DND-41 (cell line): Measurements from ENCODE around the gene SLC7A7.

ENCODE experiments used
- ATAC-seq: fragments of 200-7000 bp; cut with Tn5 transposase; 3 replicates; pipeline ENCODE4 v1.9.1; 2021; ENCODE audit warnings: low read depth; ENCODE audit not compliant: insufficient read depth
- DNase-seq: peaks from one replicate; pipeline ENCODE4 v3.0.0-alpha.2; 2020
- H2AFZ ChIP-seq: 2 replicates; pipeline ENCODE4 v1.6.0; 2012; ENCODE audit warnings: low read depth, low read length
- H3K27ac ChIP-seq: 2 replicates; pipeline ENCODE4 v1.5.1; 2012; ENCODE audit warnings: low read length, inconsistent platforms
- H3K27me3 ChIP-seq: fragments of 200-600 bp; sonication (generic); 2 replicates; pipeline ENCODE4 v1.6.0; 2012; ENCODE audit warnings: low read length, mild to moderate bottlenecking, inconsistent platforms; ENCODE audit not compliant: insufficient read depth, poor library complexity
- H3K36me3 ChIP-seq: 2 replicates; pipeline ENCODE4 v1.5.1; 2012; ENCODE audit warnings: low read length, inconsistent platforms; ENCODE audit not compliant: insufficient read depth
- H3K4me1 ChIP-seq: 2 replicates; pipeline ENCODE4 v1.5.1; 2012; ENCODE audit warnings: mild to moderate bottlenecking, low read length; ENCODE audit not compliant: insufficient read depth
- H3K4me2 ChIP-seq: 2 replicates; pipeline ENCODE4 v1.6.0; 2012; ENCODE audit warnings: mild to moderate bottlenecking, moderate library complexity, low read length, inconsistent platforms; ENCODE audit not compliant: insufficient read depth
- H3K4me3 ChIP-seq, 2 experiments: fragments of 200-600 bp in 1 of 2; shearing (Covaris generic) in 1 of 2; 2 replicates each; pipeline ENCODE4 v1.5.1; 2012 to 2016; ENCODE audit warnings: inconsistent platforms in 2 of 2, low read length in 2 of 2, mild to moderate bottlenecking in 2 of 2, low read depth in 1 of 2, moderate library complexity in 1 of 2
- H3K79me2 ChIP-seq: 2 replicates; pipeline ENCODE4 v1.6.0; 2012; ENCODE audit warnings: low read length, inconsistent platforms; ENCODE audit not compliant: insufficient read depth
- H3K9ac ChIP-seq: 2 replicates; pipeline ENCODE4 v1.6.0; 2012; ENCODE audit warnings: low read depth, mild to moderate bottlenecking, inconsistent platforms, low read length, moderate library complexity
- H3K9me3 ChIP-seq: 2 replicates; pipeline ENCODE4 v1.5.1; 2012; ENCODE audit warnings: low read length, moderate library complexity, mild to moderate bottlenecking, inconsistent platforms; ENCODE audit not compliant: insufficient read depth, severe bottlenecking
- H4K20me1 ChIP-seq: 2 replicates; pipeline ENCODE4 v1.6.0; 2012; ENCODE audit warnings: low read length; ENCODE audit not compliant: insufficient read depth
- CTCF ChIP-seq: IDR thresholded peaks from 2 replicates; pipeline ENCODE4 v1.5.1; 2012; ENCODE audit warnings: borderline replicate concordance, low read length, moderate library complexity, mild to moderate bottlenecking; ENCODE audit not compliant: poor library complexity, severe bottlenecking; ENCODE audit errors: extremely low read depth
- EZH2 ChIP-seq: IDR thresholded peaks from 3 replicates; pipeline ENCODE4 v1.6.1; 2012; ENCODE audit warnings: borderline replicate concordance, low read depth, mild to moderate bottlenecking, moderate library complexity, low read length, inconsistent platforms; ENCODE audit not compliant: severe bottlenecking

SLC7A7 gene

DNA sequence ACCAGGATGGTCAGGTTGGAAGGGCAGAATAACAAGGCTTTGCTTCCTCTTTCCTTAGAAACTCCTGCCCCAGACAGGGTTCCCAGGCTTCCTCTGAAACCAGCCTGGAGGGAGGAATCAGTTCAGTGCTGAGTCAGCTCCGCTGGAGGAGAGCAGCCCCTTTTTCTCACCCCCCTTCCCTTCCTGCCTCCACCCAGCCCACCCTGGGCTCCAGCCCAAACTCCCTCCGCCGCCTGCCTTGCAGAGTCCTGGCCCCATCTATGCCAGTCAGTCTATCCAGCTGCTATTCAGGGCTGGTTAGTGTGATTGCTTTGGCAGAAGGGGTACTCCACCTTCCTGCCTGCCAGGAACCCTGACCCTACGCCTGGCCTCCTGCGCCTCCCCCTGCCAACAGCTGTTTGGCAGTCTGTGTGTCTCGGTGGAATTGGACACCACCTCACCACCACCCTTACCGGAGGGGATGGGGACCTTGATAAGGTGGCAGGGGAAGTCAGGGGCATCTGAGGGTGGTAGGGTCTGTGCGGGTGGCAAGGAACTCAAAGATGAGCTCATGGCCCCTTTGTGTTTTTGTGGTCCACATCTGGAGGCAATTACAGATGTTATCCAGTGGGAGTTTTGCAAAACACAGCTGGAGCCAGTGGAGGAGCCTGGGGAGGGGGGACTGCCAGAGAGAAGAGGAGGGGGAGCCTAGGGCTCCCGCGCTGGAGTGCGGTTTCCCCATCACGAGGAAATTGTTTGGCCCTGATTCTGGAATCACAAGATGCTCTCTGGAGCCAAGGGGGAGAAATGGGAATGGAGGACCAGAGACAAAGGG, 33.3 kb upstream of the SLC7A7 start:
- H3K9me3 ChIP-seq, result no peaks in the 10 kb centered on the region
- H3K4me3 ChIP-seq, result no peak overlapping the region
- DNase-seq, result no peak
- TF ChIP-seq EZH2 (no peak), CTCF (no peak)
- H4K20me1 ChIP-seq, result peaks cover 16% of the 10 kb centered on the region
- peaks cover 20% of the 10 kb centered on the region for H3K27me3 ChIP-seq
- peaks cover 8% of the 10 kb centered on the region for H3K4me1 ChIP-seq
- H3K79me2 ChIP-seq, result no peaks in the 10 kb centered on the region
- no peak for ATAC-seq
- no peak overlapping the region for H3K27ac ChIP-seq
- H3K4me2 ChIP-seq, result no peak overlapping the region
- no peak overlapping the region for H2AFZ ChIP-seq
- no peak overlapping the region for H3K9ac ChIP-seq
- H3K36me3 ChIP-seq, result no peaks in the 10 kb centered on the region

- no peak overlapping the region for H3K4me3 ChIP-seq
- H3K4me2 ChIP-seq, result no peak overlapping the region
- H2AFZ ChIP-seq, result no peak overlapping the region
- ATAC-seq, result no peak
- H3K36me3 ChIP-seq, result no peaks in the 10 kb centered on the region
- DNase-seq, result no peak
- peaks cover 22% of the 10 kb centered on the region for H3K27me3 ChIP-seq
- H3K79me2 ChIP-seq, result no peaks in the 10 kb centered on the region
- no peak overlapping the region for H3K9ac ChIP-seq
- H3K9me3 ChIP-seq, result no peaks in the 10 kb centered on the region
- peaks cover under 1% of the 10 kb centered on the region; the same call in 1 of the 2 replicates for H3K4me1 ChIP-seq
- no peak for TF ChIP-seq EZH2
- TF ChIP-seq CTCF, result peak; percentile 17
- H3K27ac ChIP-seq, result no peak overlapping the region
- H4K20me1 ChIP-seq, result peaks cover 16% of the 10 kb centered on the region
These were observed 32.6 kb upstream of the SLC7A7 start for GRCh38 chr14:22847661-22848341.

DNA sequence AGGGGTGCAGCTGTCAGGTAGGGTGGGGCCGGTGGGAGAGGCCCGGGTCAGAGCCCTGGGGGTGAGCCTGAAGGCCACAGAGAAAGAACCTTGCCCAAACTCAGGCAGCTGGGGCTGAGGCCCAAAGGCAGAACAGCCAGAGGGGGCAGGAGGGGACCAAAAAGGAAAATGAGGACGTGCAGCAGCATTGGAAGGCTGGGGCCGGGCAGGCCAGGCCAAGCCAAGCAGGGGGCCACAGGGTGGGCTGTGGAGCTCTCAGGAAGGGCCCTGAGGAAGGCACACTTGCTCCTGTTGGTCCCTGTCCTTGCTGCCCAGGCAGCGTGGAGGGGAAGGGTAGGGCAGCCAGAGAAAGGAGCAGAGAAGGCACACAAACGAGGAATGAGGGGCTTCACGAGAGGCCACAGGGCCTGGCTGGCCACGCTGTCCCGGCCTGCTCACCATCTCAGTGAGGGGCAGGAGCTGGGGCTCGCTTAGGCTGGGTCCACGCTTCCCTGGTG, 31.6 kb upstream of the SLC7A7 start:
- no peak overlapping the region for H3K4me2 ChIP-seq
- no peak for TF ChIP-seq EZH2
- no peak for TF ChIP-seq CTCF
- no peak overlapping the region for H3K27ac ChIP-seq
- peaks cover 16% of the 10 kb centered on the region for H4K20me1 ChIP-seq
- no peaks in the 10 kb centered on the region for H3K4me1 ChIP-seq
- H3K36me3 ChIP-seq, result no peaks in the 10 kb centered on the region
- no peaks in the 10 kb centered on the region for H3K79me2 ChIP-seq
- ATAC-seq (no peak), DNase-seq (no peak)
- H3K27me3 ChIP-seq, result peaks cover 30% of the 10 kb centered on the region
- no peak overlapping the region for H3K9ac ChIP-seq
- no peak overlapping the region for H3K4me3 ChIP-seq
- H2AFZ ChIP-seq, result no peak overlapping the region
- no peaks in the 10 kb centered on the region for H3K9me3 ChIP-seq
